Cerebellar nuclear complex (tissue), 1 donor: ENCODE measurements around the gene ATF7IP.
"Not testable (repeated sequence)": the region's sequence is repeated elsewhere in the genome, so short reads cannot be mapped to it uniquely, and the experiment has no call there.

ENCODE experiments used
- DNase-seq, 2 experiments: peaks; one replicate each; lab custom pipeline; 2025; lab: John Stamatoyannopoulos, UW

Gene ATF7IP

DNA sequence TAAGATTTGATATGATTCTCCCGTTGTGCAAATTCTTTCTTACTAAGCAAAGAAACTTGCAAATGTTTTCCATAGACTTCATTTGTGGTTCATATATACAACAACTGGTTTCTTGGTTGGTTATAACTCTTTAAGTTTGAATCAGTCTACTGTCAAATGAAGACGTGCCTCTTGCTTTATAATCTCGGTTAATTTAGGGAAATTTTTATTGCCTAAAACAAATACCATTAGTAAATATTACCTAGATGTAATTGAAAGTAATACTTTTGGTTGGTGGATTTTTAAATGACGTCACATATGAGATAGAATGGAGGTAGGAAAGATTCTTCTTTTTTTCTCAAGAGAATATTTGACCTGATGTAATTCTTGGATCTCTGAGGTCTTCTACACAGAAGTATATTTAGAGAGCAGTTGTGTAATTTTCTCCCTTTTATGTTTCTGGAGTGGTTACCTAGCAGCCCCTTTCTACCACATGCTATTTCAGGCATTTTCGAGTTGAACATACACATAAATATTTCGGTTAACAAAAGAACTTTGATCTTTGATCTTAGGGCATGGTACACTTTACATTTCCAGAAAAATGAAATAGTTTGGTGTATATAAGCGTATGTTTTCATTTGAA, 1.7 kb downstream of the ATF7IP start:
- DNase-seq, result no peak

DNA sequence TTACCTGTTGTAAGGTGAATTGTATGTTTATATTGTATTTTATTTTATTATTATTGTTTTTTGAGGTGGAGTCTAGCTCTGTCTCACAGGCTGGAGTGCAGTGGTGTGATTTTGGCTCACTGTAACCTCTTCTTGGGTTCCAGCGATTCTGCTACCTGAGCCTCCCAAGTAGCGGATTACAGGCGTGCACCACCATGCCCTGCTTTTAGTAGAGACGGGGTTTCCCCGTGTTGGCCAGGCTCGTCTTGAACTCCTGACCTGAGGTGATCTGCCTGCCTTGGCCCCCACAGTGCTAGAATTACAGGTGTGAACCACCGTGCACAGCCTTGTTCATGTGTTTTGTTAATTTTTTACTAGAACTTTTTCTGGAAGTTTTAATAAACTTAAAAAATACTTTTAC, 3.8 kb downstream of the ATF7IP start:
- DNase-seq, result no peak

DNA sequence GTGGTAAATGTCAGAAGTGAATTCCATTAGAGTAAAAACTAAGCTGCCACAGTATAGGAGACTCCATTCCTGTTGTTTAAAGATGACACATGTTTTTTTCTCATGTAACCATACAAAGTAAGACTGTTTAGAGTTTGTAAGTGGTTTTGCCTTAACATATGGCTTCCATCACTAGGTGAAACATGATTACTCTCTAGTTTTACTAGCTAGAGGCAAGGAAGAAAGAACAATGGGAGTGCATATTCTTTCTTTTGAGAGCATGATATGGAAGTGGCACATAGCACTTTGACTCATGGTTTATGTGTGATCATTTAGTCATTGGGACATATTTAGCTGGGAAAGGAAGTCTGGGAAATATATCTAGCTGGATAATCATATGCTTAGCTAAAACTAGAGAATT, 7.7 kb downstream of the ATF7IP start:
- no peak for DNase-seq

DNA sequence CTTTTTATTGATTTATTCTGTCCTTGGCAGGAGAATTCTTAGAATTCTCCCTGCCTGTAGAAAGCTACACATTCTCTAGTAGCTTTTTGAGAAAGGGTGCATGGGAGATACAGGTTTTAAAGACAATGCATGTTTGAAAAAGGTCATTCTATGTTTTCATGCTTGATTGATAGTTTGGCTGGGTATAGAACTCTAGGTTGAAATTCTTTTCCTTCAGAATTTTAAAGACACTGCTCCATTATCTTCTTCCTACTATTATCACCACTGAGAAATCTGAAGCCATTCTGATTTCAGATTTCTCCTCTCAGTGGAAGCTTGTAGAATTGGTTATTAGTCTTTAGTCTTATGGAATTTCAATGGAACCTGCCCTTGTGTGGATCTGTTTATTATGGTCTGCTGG, 14.0 kb downstream of the ATF7IP start:
- DNase-seq, result no peak

DNA sequence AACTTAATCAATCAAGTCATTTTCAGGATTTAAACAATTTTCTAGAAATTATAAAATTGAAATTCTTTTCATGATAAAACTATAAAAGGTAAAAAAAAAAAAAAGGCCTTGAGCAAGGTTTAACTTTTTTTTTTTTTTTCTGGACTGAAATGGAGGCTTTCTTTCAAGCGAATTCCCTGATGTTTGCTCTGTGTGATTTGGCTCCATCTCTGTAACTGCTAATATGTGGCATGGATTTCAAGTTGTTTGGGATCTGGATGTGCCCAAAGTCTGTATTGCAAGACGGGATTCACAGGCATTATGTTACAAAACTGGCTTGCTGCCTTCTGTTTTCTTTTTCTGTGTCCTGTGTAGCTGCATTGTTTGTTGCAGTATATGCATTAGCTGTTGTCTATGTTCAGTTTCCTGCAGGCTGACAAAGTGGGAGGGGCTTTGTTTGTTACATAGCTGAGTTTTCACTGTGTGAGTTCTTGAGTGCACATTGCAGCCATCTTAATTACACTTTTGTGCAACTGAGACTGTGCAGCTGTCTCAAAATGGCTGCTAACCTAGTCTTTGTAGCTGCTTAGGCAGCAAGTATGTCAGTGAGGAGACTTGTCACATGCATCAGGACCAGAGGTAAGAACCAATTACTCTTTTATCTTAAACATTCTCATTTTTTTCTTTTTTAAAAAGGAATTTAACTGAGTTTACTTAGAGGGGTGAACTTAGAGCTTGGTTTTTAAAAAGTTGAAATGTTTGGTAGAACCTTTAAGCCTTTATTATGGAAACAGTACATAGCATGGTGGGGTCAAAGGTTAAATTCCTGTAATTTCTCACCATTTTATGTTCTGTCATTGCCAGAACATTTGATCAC, 19.5 kb downstream of the ATF7IP start:
- DNase-seq, result peak in 1 of 2 experiments; percentile 30

DNA sequence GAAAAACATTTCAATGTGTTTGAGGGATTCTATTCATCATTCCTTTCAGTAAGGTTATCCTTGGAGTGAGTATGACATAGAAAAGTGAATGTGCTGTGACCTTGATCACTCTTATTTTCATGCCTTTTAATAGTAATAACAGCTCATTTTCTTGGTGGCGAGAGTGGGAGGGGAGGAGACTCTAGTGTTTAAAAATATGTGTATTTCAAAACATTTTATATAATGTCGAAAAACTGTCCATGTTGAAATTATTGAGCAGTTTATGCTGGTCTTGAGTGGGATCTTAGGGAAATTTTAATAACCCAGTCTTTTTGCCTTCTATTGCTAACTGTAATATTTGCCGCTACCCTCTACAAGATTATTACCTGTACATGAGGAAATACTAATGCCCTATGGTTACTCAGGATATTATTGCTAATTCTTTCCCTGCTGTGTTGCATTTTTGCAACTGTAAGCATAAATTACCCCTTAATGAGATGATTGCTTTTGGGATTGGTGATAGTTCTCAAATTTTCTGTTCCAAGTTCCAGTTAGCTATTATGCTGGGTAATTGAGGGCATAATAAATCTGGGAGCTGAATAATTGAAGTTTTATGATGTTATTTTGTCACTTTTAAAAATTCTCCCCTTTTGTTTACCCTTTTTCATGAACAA, 21.9 kb downstream of the ATF7IP start:
- DNase-seq, result no peak

DNA sequence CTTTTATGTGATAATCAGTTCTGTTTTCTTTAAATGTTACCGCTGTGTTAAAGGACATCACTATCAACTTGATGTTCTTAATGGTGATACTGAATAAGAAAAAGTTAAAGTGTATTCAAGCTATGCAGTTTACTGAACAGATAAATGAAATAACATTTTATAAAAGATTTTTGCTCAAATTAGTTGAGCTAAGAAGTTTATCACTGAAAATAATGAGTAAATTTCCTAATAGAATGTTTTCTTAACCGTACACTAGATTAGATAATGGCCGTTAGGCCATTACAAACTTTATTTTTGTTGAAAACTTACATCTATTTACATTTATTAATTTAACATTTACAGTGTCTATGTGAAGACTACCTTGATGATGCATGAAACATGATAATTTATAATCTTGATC, 25.0 kb downstream of the ATF7IP start:
- no peak for DNase-seq

DNA sequence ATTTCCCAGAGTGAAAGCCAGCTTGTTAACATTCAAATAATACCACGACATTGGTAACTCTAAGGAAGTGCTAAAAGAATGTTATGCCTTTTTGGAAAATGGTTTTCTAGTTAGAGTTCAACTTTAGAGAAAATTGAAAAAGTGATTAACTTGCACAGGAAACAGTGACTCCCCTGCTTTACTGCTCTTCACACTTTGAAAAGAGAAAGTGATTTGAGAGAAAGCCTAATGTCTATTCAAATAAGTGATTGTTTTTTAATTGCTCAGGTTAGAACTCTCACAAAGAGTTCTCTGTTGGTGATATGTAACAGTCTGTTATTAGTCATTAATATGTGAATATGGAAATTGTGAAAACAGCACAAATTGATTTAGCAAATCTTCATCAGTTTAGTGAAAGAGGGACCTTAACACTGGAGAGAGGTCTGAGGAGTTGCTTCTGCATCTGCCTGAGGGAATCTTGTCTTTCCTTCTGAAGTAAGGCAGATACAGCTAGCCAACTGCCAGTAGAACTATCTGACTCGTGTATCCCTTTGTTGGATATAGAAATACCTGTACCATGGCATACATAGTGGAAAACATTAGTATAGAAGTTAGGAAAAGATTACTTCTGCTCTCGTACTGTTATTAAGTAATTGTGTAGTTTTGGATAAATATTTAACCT, 25.5 kb downstream of the ATF7IP start:
- no peak for DNase-seq

DNA sequence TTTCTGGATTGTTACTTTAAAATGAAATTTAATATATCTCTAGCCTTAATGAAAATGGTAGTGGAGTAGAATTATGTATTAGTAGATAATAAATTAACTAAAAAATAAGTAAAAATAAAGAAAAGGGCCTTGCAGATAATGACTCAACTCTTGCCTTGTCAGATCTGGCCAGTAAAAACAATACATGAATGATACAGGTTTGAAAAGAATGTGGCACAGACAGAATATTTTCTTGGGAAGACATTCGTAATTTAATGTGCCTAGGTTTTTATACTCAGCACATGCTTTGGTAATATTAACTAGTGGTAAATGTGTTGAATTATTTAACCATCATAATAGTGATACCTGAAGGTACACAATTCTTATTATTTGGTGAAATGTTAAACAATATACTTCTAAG, 28.3 kb downstream of the ATF7IP start:
- DNase-seq, result peak in 1 of 2 experiments; percentile 18

DNA sequence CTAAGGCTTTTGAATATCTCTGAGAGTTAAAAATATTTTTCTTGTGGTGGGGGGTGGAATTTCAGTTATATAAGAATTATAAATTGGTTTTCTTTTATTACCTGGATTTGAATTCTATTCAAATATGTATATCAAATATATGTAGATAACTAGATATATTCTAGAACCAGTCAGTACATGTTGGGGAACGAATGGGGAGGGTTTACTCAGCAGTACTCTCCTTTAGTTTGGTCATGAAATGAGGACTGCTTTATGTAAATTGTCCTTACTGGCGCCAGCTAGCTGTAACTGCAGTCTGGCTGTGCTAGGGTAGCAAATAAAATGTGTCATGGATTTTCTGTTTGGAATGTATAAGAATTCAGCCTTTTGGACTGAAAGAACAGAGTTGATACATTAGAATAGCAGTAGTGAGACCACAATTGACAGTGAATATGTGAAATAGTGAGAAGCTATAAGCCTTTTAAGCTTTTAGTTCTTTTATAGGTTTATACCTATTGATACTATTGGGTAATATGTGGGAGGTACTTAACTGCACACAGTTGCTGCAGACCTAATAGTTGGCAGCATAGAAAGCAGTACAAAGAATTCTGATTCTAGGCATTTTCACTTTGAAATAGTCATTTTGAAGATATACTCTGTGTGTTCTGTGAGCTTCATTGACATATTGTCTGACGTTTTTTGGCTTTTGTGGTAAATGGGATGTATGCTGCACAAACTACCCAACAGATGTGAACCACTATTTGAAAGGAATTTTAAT, 29.0 kb downstream of the ATF7IP start:
- DNase-seq, result peak; percentile 41 to 64

DNA sequence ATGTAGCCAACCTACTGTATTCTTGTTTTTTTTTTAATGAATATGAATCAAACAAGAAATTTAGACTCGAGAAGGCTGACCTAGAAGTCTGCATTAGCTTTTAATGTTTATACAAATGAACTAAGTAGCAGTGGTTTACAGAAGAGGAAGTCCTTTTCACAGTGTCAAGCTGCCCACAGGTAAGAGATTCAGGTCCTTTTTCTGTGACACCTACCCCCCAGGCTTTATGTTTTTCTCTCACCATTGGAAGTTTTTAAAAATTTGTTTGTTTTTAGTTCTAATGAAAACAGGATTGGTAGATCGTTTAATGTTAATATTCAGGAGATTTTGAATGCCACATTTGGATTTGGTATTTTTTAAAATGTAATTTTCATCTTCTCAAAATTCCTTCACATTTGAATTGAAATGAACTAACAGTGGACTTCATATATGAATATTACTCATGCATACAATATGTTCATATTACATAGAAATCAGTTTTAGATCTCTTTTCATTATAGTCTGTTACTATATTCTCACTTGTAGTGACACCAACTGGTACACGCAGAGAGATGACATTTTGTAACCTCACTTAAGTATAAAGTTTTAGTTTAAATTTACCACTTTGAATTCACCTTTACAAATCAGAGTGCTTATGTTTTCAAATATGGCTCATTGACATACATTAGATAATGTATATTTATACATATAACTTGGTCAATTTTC, 29.7 kb downstream of the ATF7IP start:
- DNase-seq, result no peak

DNA sequence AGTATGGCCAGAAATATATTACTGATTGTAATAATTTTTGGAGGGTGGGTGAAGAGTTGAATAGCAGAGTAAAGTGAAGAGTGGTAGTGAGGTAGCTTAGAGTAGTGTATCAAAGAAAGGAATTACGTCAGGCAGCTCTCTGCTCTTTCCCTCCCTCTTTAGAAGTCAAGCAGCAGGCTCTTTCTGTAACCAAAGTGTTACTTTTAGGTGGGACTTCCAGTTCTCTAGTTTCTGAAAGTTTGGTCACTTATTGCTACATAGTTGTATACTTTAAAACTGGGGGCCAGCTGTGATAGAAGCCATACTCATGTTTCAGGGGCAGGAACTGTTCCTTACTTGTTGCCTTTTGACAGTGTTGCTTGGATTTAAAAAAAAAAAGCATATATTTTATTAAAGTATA, 30.6 kb downstream of the ATF7IP start:
- DNase-seq, result no peak

DNA sequence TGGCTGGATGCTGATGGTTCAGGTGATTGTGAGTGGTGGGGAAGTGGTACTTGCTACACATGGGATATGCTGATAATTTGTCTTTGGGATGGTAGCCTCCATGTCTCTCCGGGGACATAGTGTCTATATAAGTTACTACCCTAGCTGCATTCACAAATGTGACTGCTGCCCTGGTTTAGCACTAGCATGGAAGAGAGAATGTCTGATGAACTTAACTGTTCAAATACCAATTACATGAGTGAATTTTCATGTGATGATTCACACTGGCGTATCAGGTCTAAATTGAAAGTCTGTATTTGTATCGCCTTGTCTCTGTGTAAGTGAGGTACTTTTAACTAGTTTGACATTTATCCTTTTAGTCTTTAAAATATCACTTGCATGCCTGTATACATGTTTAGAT, 34.4 kb downstream of the ATF7IP start:
- no peak for DNase-seq

DNA sequence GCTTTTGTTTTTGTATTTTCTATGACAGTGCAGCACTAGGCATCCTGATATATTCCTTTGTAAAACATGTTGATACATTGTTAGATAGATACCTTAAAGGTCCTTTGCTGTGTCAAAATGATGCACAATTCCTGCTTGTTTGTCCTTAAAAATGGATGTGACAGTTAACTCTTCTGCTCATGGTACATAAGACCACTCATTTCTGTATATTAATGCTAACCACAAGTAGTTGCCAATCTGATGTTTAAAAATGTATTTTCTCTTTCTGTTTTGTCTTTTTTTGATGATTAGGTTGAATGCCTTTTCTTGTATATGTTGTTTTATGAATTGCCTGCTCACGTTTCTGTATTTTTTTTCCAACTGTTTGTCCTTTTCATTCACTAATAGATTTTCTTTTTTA, 35.1 kb downstream of the ATF7IP start:
- DNase-seq, result no peak

DNA sequence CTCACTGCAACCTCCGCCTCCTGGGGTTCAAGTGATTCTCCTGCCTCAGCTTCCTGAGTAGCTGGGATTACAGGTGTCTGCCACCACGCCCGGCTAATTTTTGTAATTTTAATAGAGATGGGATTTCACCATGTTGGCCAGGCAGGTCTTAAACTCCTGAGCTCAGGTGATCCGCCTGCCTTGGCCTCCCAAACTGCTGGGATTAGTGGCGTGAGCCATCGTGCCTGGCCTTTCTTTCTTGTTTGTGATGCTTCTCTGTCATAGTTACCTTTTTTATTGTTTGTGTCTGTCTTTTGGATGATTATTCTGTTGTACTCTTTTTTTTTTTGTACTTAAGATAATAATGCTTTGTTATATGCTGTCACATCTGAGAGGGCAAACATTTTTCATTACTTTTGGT, 35.8 kb downstream of the ATF7IP start:
- not testable (repeated sequence) for DNase-seq

DNA sequence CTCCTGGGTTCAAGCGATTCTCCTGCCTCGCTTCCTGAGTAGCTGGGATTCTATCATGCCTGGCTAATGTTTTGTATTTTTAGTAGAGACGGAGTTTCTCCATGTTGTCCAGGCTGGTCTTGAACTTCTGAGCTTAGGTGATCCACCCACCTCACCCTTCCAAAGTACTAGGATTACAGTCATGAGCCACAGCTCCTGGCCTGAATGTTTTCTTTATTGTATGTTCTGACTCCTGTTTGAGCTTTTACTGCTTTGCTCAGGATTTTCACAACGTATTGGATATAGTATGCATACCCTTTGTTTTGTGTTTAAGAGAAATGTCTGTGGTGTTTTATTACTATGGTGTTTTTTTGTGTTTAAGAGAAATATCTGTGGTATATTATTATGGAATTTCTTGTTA, 37.2 kb downstream of the ATF7IP start:
- no peak for DNase-seq

DNA sequence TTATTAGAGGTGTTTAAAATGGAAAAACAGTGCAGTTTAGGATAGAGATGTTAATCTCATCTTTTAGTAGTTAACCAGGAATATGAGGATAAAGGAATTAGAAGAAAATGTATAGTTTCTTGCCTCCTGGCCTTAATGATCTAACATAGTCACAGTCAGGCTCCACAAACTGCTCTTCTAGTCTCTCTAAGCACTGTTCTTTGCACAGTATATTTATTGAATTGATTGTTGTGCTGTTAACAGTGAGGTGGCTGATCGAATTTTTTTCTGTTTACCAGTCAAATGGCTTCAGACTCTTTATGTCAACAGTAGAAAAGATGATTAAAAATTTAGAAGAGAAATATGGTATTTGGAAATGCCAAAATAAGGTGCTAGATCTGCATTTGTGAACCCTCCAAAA, 37.8 kb downstream of the ATF7IP start:
- no peak for DNase-seq

DNA sequence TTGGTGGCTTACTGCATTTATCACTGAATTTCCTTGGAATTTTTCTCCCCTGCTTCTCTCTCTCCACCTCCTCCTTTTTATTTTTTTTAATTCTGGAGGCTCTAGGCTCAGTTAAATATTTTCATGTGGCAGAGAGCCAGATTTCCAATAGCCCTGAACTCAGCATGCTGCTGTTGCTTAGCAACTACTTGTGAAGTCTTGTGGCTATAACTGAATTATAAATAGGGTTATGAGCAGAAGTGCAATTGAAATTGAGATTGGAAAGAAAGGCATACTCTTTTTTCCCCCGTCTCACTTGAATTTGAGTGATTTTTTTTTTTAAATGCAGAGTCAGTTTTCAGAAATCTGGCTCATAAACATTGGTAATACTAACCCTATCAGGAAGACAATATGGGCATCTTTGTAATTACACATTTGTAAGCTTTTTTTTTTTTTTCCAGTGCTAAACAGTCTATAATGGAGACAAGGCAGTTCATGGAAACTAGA, 38.3 kb downstream of the ATF7IP start:
- DNase-seq, result peak; percentile 55 to 91

DNA sequence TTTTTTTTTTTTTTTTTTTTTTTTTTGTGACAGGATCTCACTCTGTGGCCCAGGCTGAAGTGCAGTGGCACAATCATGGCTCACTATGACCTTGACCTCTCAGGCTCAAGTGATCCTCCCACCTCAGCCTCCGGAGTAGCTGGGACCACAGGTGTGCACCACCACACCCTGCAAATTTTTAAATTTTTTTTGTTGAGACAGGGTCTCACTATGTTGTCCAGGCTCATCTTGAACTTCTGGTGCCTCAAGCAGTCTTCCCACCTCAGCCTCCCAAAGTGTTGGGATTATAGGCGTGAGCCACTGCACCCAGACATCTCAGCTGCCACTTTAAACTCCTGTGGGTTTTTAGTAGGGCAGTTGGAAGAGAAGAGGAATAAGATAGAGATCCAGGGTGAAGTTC, 39.9 kb downstream of the ATF7IP start:
- not testable (repeated sequence) for DNase-seq

DNA sequence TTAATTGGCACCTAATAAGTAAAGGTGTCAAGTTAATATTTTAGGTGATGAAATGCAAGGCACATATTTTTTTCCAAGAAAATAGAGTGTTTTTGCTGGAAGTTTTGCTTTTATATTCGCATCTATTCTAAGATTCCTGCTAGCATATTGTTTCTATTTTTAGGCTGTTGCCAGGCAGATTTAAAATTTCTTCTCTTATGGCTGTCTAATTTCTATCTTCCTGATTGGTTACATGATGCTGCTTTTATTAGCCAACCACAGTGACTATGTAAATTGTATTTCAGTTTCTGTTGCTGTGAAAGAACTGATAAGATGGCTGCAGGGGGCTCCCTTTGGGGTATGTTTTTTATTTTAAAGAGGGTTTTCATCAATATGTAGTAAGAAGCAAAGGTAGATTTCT, 42.7 kb downstream of the ATF7IP start:
- DNase-seq, result peak; percentile 11 to 27

DNA sequence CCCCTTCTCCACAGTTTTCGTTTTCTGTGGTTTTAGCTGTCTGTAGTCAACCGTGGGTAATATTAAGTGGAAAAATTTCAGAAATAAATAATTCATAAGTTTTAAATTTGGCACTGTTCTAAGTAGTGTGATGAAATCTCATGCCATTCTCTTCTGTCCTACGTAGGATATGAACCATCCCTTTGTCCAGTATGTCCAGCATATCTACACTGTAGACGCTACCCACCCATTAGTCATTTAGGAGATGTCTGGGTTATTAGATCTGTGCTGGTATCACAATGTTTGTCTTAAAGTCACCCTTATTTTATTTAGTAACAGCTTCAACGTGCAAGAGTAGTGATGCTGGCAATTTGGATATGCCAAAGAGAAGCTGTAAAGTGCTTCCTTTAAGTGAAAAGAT, 44.7 kb downstream of the ATF7IP start:
- DNase-seq, result no peak
